Measurements from ENCODE around the gene DIP2B.

DNA sequence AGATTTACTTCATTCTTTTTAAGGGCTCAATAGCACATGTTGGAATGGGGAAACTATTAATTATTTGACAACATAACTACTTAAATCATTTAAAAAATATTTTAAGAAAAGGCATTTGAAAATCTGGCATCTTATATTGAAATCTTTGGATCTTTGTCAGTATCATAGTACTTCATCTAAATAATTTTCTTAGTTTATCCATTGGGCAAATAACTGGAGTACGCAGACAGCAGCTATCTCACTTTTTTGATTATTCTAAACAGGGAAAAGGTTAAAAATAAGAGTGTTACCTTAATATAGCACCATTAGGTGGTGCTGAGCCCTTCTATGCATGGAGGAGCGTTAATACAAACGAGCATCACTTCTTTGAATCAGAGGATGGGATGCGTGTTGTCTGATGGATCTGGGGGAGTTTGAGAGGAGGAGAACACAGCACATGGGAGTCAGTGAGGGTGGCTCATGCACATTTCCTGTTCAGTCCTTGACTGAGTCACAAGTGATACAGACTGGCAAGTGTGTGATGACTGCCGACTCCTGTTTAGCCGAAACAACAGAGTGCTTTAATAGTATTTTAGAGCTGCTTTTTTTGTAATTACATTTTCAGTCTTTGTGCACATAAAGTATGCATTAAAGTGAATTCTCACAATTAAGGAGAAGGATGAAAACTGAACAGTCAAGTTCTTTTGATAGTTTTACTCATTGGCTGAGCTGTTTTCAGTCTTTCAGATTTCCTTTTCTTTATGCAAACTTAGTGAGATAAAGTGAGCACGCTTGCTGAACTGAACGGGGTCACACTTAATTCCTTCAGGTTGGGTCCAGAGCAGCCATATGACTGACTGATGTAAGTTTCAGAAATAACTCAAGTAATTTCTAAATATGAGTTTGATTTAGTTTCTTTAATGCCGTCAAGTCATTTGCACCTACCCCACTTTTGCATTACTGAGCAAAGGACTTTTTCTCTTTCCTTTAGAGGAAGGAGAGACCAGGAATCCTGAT is 92.7 kb downstream of the DIP2B start:
- TF ChIP-seq CTCF (conservative IDR thresholded peaks at IDR 0.05; ENCODE audit: low read length) (no peak), EZH2phosphoT487 (IDR thresholded peaks at IDR 0.05; ENCODE audit: borderline replicate concordance, low read depth, low read length) (no peak)
